Measurements from ENCODE around the gene DSTN.

DSTN gene

DNA sequence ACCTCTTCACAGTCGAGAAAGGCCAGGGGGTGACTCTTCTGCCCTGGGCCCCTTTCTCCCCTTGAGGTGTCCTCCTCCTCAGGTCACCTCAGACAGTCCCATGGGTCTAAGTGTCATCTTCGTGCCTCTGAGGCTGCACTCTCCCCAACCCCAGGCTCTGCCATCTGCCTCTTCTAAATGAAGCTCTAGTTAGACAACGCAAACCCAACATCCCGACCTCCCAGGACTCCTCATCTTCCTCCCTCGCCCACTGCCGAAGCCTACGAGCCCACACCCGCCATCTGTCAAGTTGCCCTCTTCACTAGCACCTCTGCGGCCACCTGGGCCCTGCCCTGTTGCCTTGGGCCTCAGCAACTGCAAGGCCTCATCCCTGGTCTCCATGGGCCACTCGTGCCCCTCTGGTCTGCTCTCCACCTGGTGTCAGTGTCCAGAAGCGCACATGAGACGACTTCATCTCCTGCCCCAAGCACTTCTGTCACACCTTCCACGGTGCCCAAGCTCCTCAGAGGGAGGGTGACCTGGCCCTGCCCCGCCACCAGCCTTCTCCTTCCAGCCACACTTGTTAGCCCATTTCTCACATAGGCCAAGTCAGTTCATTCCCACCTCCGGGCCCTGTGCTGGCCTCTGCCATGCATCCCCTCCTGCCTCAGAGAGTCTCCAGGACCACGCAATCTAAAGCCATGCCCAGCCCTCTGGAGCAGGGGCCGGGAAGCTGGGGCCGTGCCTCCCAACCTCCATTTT, 58.4 kb downstream of the DSTN start:
- TF ChIP-seq TOX (CRISPR knock-in tag; IDR thresholded peaks at IDR 0.05; ENCODE audit: borderline replicate concordance) (no peak), ZFP3 (CRISPR knock-in tag; IDR thresholded peaks at IDR 0.05) (no peak), PPARA (CRISPR knock-in tag; IDR thresholded peaks at IDR 0.05; ENCODE audit: borderline replicate concordance) (no peak), CSDC2 (CRISPR knock-in tag; IDR thresholded peaks at IDR 0.05) (no peak), ARNTL (CRISPR knock-in tag; IDR thresholded peaks at IDR 0.05; ENCODE audit: borderline replicate concordance, low read depth) (no peak), TCF4 (CRISPR knock-in tag; IDR thresholded peaks at IDR 0.05; ENCODE audit: borderline replicate concordance) (no peak), ZC3H10 (CRISPR knock-in tag; IDR thresholded peaks at IDR 0.05) (no peak), RARB (CRISPR knock-in tag; IDR thresholded peaks at IDR 0.05) (no peak), ESRRG (CRISPR knock-in tag; IDR thresholded peaks at IDR 0.05) (no peak), GLIS3 (CRISPR knock-in tag; IDR thresholded peaks at IDR 0.05) (no peak), ZNF8 (CRISPR knock-in tag; IDR thresholded peaks at IDR 0.05) (no peak), SNAI2 (CRISPR knock-in tag; IDR thresholded peaks at IDR 0.05) (no peak)
- TF ChIP-seq, protein P1, sequence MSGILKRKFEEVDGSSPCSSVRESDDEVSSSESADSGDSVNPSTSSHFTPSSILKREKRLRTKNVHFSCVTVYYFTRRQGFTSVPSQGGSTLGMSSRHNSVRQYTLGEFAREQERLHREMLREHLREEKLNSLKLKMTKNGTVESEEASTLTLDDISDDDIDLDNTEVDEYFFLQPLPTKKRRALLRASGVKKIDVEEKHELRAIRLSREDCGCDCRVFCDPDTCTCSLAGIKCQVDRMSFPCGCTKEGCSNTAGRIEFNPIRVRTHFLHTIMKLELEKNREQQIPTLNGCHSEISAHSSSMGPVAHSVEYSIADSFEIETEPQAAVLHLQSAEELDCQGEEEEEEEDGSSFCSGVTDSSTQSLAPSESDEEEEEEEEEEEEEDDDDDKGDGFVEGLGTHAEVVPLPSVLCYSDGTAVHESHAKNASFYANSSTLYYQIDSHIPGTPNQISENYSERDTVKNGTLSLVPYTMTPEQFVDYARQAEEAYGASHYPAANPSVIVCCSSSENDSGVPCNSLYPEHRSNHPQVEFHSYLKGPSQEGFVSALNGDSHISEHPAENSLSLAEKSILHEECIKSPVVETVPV (CRISPR knock-in tag; IDR thresholded peaks at IDR 0.05): no peak
- TF ChIP-seq, protein P2, sequence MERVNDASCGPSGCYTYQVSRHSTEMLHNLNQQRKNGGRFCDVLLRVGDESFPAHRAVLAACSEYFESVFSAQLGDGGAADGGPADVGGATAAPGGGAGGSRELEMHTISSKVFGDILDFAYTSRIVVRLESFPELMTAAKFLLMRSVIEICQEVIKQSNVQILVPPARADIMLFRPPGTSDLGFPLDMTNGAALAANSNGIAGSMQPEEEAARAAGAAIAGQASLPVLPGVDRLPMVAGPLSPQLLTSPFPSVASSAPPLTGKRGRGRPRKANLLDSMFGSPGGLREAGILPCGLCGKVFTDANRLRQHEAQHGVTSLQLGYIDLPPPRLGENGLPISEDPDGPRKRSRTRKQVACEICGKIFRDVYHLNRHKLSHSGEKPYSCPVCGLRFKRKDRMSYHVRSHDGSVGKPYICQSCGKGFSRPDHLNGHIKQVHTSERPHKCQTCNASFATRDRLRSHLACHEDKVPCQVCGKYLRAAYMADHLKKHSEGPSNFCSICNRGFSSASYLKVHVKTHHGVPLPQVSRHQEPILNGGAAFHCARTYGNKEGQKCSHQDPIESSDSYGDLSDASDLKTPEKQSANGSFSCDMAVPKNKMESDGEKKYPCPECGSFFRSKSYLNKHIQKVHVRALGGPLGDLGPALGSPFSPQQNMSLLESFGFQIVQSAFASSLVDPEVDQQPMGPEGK (CRISPR knock-in tag; IDR thresholded peaks at IDR 0.05; ENCODE audit: borderline replicate concordance): no peak
- ATAC-seq: no peak; the same call in 2 of the 3 replicates

DNA sequence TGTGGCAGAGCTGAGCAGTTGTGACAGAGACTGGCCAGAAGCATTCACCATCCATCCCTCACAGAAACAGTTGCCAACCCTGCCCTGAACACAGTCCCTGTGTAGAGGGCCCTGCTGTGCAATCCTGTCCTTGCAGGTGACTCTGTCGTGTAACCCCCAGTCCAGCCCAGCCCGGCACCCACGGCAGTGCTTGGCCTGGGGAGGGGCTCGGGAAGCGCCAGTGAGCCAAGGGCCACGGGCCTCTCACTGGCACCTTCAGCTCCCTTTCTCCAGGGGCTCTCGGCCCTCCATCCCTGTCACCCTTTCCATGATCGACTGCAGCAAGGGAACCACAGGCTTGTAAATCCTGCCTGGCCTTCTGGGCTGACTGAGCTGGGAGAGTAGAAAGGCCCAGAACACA, 59.1 kb downstream of the DSTN start:
- ATAC-seq: no peak
- TF ChIP-seq ZFP30 (CRISPR knock-in tag; IDR thresholded peaks at IDR 0.05) (no peak), ESRRG (CRISPR knock-in tag; IDR thresholded peaks at IDR 0.05) (no peak)

DNA sequence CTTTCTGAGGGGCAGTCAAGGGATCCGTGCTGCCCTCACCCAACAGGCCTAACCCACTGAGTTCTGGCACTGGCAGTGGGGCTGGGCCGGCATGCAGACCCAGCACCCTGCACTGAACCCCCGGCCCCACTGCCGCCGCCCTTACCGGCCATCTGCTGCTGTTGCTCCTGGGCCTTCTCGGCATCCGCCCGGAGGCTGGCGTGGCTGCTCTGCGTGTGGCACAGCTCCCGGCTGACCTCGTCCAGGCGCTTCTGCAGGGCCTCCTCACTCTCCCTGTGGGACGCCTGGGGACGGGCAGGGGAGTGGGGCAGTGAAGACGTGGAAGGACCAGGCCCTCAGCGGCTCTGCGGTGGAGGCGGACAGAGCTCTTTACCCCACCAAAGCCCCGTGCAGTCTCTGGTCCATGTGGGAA, 59.8 kb downstream of the DSTN start:
- TF ChIP-seq ARNTL (CRISPR knock-in tag; IDR thresholded peaks at IDR 0.05; ENCODE audit: borderline replicate concordance, low read depth) (no peak), ZFP3 (CRISPR knock-in tag; IDR thresholded peaks at IDR 0.05) (no peak), ZNF8 (CRISPR knock-in tag; IDR thresholded peaks at IDR 0.05) (no peak), ISL1 (CRISPR knock-in tag; IDR thresholded peaks at IDR 0.05) (no peak), CSDC2 (CRISPR knock-in tag; IDR thresholded peaks at IDR 0.05) (no peak), RARB (CRISPR knock-in tag; IDR thresholded peaks at IDR 0.05) (no peak), ZNF70 (CRISPR knock-in tag; IDR thresholded peaks at IDR 0.05) (no peak)
- TF ChIP-seq, protein P3, sequence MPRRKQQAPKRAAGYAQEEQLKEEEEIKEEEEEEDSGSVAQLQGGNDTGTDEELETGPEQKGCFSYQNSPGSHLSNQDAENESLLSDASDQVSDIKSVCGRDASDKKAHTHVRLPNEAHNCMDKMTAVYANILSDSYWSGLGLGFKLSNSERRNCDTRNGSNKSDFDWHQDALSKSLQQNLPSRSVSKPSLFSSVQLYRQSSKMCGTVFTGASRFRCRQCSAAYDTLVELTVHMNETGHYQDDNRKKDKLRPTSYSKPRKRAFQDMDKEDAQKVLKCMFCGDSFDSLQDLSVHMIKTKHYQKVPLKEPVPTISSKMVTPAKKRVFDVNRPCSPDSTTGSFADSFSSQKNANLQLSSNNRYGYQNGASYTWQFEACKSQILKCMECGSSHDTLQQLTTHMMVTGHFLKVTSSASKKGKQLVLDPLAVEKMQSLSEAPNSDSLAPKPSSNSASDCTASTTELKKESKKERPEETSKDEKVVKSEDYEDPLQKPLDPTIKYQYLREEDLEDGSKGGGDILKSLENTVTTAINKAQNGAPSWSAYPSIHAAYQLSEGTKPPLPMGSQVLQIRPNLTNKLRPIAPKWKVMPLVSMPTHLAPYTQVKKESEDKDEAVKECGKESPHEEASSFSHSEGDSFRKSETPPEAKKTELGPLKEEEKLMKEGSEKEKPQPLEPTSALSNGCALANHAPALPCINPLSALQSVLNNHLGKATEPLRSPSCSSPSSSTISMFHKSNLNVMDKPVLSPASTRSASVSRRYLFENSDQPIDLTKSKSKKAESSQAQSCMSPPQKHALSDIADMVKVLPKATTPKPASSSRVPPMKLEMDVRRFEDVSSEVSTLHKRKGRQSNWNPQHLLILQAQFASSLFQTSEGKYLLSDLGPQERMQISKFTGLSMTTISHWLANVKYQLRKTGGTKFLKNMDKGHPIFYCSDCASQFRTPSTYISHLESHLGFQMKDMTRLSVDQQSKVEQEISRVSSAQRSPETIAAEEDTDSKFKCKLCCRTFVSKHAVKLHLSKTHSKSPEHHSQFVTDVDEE (CRISPR knock-in tag; IDR thresholded peaks at IDR 0.05): no peak
- TF ChIP-seq, protein P4, sequence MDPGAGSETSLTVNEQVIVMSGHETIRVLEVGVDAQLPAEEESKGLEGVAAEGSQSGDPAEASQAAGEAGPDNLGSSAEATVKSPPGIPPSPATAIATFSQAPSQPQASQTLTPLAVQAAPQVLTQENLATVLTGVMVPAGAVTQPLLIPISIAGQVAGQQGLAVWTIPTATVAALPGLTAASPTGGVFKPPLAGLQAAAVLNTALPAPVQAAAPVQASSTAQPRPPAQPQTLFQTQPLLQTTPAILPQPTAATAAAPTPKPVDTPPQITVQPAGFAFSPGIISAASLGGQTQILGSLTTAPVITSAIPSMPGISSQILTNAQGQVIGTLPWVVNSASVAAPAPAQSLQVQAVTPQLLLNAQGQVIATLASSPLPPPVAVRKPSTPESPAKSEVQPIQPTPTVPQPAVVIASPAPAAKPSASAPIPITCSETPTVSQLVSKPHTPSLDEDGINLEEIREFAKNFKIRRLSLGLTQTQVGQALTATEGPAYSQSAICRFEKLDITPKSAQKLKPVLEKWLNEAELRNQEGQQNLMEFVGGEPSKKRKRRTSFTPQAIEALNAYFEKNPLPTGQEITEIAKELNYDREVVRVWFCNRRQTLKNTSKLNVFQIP (CRISPR knock-in tag; IDR thresholded peaks at IDR 0.05; ENCODE audit: borderline replicate concordance, low read depth): no peak
- no peak for ATAC-seq

DNA sequence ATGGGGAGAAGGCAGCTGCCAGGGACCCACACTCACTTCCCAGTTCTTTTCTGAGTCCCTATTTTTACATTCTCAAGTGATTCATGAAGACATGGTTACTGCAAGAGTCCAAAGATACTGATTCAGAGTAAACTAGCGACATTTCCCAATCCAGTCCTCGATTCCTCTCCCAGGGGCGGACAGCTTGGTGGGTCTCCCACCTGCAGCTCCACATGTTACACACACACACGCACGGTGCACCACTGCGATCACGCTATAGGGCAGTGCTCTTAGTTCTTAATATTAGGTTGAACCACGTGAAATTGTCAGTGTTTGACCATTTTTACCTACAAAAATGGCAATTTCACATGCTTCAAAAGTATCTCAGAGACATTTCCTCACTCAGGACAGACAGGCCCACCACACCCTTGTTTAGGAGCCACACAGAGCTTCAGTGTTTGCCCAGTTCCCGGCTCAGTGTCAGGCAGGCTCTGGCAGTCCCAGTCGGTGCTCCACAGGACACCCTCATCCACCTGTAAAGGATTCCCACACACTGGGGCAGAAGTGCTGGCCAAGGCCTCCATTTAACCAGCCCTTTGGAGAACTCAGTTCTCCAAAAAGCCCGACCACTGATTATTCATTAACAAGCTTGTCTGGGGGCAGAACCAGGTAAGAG, 60.4 kb downstream of the DSTN start:
- no peak for TF ChIP-seq PPARA (CRISPR knock-in tag; IDR thresholded peaks at IDR 0.05; ENCODE audit: borderline replicate concordance)
- no peak for TF ChIP-seq ZFP30 (CRISPR knock-in tag; IDR thresholded peaks at IDR 0.05)
- TF ChIP-seq, protein P1 (CRISPR knock-in tag; IDR thresholded peaks at IDR 0.05): no peak
- no peak for TF ChIP-seq ZC3H10 (CRISPR knock-in tag; IDR thresholded peaks at IDR 0.05)
- TF ChIP-seq ARNTL (CRISPR knock-in tag; IDR thresholded peaks at IDR 0.05; ENCODE audit: borderline replicate concordance, low read depth): no peak
- no peak for TF ChIP-seq SNAI2 (CRISPR knock-in tag; IDR thresholded peaks at IDR 0.05)
- TF ChIP-seq GLIS3 (CRISPR knock-in tag; IDR thresholded peaks at IDR 0.05): no peak
- no peak for ATAC-seq
